T-helper 2 cell treated with Interferon-gamma antibody and Interleukin-4, amounts not matched to agents 100 ng/mL and 5 ng/mL, for 36 hours (primary cell): ENCODE data around the gene CHRFAM7A. TPM values are rescaled to one million over a fixed set of nuclear protein-coding genes. Genes with fewer than 3 reads are reported as not detected.
"Not testable (repeated sequence)": the region's sequence is repeated elsewhere in the genome, so short reads cannot be mapped to it uniquely, and the experiment has no call there.

Experiments
- intact Hi-C: fragments of 100-400 bp; cut with micrococcal nuclease; formaldehyde crosslinking; loops from one replicate; pipeline ENCODE4 v1.15.1; 2023
- total RNA-seq: library from RNA; stranded (reverse); gene quantifications from 2 replicates; pipeline ENCODE4 v1.2.3, GENCODE V29; 2022

The CHRFAM7A gene
- total RNA-seq, 1 donor from 2014 or later, result 2.3 TPM

GRCh38 chr15:30321063-30321462, 72.3 kb downstream of the CHRFAM7A start:
- intact Hi-C loops, result not testable (repeated sequence)

DNA sequence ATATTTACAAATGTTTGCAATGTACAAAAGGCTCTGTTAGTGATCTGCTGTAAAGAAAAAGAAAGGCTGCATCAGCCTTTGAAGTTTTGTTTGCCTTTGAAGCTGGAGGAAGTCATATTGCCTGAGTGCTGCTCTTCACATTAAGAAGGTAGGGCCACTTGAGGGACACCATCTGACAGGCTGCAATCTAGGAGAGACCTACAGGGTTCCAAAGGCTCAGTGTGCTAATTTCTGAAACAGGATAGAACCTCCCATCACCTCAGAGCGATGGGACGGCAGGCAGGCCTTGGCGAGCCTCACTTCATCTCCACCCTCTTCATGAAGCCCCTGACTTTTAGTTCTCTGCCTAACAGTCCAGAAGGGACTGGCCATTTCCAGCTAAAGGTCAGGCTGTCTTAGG, 77.6 kb downstream of the CHRFAM7A start:
- intact Hi-C loops, result not testable (repeated sequence)

DNA sequence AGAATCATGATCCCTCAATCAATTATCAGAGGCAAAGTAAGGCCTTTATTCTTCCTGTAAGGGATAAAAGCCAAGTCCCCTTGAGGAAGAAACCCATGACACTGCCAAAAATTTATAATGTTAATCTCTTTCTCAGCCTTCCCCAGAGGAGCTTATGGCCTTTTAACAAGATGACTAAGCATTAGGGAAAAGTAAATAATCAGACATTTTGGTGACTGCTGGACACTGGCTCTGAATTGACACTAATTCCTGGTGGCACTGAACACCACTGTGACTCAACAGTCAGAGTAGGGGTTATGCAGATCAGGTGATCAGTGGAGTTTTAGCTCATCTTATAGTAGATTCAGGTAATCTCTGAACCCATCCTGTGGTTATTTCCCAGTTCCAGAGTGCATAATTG, 82.8 kb downstream of the CHRFAM7A start:
- intact Hi-C loops, result not testable (repeated sequence)

Other genes starting within 250 kb of the CHRFAM7A start
- 9.1 and 10.2 TPM in 2 replicates for gene GOLGA8R, start 20.7 kb upstream of the CHRFAM7A start, total RNA-seq
- 3.0 and 8.8 TPM in 2 replicates for gene GOLGA8Q, start 158.5 kb upstream of the CHRFAM7A start, total RNA-seq
- gene GOLGA8H, start 210.5 kb upstream of the CHRFAM7A start, total RNA-seq, result 0.16 TPM in 1 of 2 replicates, not detected in the other